ENCODE measurements around the gene PPID.

GRCh38 chr4:158750379-158750778 lies 27.2 kb upstream of the PPID start:
- TF ChIP-seq POLR2A (IDR thresholded peaks at IDR 0.05) (no peak), CTCF (IDR thresholded peaks at IDR 0.05) (no peak)

Measured in lower leg skin (tissue), 3 donors.